ENCODE data around the gene RAPGEF1. TPM values are rescaled to one million over a fixed set of nuclear protein-coding genes. Genes with fewer than 3 reads are reported as not detected.

Gene RAPGEF1
- total and polyA plus RNA-seq, 2 donors (not counting 1 experiment from before 2014, with no cell fraction given): 33.3 to 42.8 TPM

GRCh38 chr9:131695836-131696460, 43.9 kb downstream of the RAPGEF1 start:
- TF ChIP-seq, protein P1, sequence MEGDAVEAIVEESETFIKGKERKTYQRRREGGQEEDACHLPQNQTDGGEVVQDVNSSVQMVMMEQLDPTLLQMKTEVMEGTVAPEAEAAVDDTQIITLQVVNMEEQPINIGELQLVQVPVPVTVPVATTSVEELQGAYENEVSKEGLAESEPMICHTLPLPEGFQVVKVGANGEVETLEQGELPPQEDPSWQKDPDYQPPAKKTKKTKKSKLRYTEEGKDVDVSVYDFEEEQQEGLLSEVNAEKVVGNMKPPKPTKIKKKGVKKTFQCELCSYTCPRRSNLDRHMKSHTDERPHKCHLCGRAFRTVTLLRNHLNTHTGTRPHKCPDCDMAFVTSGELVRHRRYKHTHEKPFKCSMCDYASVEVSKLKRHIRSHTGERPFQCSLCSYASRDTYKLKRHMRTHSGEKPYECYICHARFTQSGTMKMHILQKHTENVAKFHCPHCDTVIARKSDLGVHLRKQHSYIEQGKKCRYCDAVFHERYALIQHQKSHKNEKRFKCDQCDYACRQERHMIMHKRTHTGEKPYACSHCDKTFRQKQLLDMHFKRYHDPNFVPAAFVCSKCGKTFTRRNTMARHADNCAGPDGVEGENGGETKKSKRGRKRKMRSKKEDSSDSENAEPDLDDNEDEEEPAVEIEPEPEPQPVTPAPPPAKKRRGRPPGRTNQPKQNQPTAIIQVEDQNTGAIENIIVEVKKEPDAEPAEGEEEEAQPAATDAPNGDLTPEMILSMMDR (conservative IDR thresholded peaks at IDR 0.05 in 1 of 2, IDR thresholded peaks at IDR 0.05 in 1 of 2; ENCODE audit: low read depth in 1 of 2, low read length in 2 of 2): no peak
- no peak for TF ChIP-seq EZH2 (IDR thresholded peaks at IDR 0.05; ENCODE audit: low read length, missing control alignments)
- DNase-seq (ENCODE audit: low read depth in 2 of 2): no peak
- Histone ChIP-seq H3K4me3 (replicated peaks in 1 of 4; ENCODE audit: control extremely low read depth in 1 of 4, insufficient read depth in 1 of 4, low read depth in 3 of 4, low read length in 4 of 4) (no peak overlapping the region), H3K4me2 (ENCODE audit: extremely low read depth, insufficient read depth, low read length) (no peak overlapping the region), H3K9ac (ENCODE audit: insufficient read depth, low read length) (no peak overlapping the region), H3K9me3 (ENCODE audit: control insufficient read depth, insufficient read depth, low read depth, low read length) (no peaks in the 10 kb centered on the region), H3K27me3 (ENCODE audit: control insufficient read depth, insufficient read depth, low read length) (no peaks in the 10 kb centered on the region), H2AFZ (ENCODE audit: low read length) (no peak overlapping the region), H4K20me1 (ENCODE audit: control insufficient read depth, extremely low read depth, insufficient read depth, low read length) (no peaks in the 10 kb centered on the region), H3K27ac (ENCODE audit: insufficient read depth, low read length) (no peak overlapping the region), H3K79me2 (ENCODE audit: control insufficient read depth, insufficient read depth, low read length) (peaks cover 11% of the 10 kb centered on the region), H3K4me1 (ENCODE audit: control insufficient read depth, extremely low read depth, insufficient read depth, low read length) (peaks cover 6% of the 10 kb centered on the region), H3K36me3 (ENCODE audit: control insufficient read depth, insufficient read depth, low read length) (no peaks in the 10 kb centered on the region)

DNA sequence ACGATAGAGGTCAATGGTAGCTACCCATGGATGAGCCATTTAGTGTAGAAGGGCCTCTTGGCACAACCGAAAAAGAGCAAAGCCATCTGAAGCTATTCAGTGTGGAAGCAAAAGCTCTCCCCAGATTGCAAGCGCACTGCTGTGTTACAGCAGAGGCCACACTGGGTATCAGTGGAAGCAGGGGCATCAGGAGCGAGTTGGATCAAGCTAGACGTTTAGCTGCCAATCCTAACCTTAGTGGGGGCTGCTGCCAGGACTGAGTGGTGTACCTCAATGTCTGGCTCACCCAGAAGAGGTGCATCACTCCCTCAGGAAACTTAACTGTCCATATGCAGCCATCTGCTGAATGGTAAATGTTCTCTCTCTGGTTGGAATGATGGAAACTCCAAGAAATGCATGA, 44.5 kb downstream of the RAPGEF1 start:
- no peaks in the 10 kb centered on the region for H3K36me3 ChIP-seq (ENCODE audit: control insufficient read depth, insufficient read depth, low read length)
- no peak overlapping the region for H3K27ac ChIP-seq (ENCODE audit: insufficient read depth, low read length)
- no peak for DNase-seq (ENCODE audit: low read depth in 2 of 2)
- H3K4me2 ChIP-seq (ENCODE audit: extremely low read depth, insufficient read depth, low read length): no peak overlapping the region
- no peaks in the 10 kb centered on the region for H3K9me3 ChIP-seq (ENCODE audit: control insufficient read depth, insufficient read depth, low read depth, low read length)
- H4K20me1 ChIP-seq (ENCODE audit: control insufficient read depth, extremely low read depth, insufficient read depth, low read length): no peaks in the 10 kb centered on the region
- H2AFZ ChIP-seq (ENCODE audit: low read length): no peak overlapping the region
- no peaks in the 10 kb centered on the region for H3K27me3 ChIP-seq (ENCODE audit: control insufficient read depth, insufficient read depth, low read length)
- H3K79me2 ChIP-seq (ENCODE audit: control insufficient read depth, insufficient read depth, low read length): peaks cover 11% of the 10 kb centered on the region
- no peak overlapping the region for H3K9ac ChIP-seq (ENCODE audit: insufficient read depth, low read length)
- TF ChIP-seq EZH2 (IDR thresholded peaks at IDR 0.05; ENCODE audit: low read length, missing control alignments): no peak
- TF ChIP-seq, protein P1 (conservative IDR thresholded peaks at IDR 0.05 in 1 of 2, IDR thresholded peaks at IDR 0.05 in 1 of 2; ENCODE audit: low read depth in 1 of 2, low read length in 2 of 2): no peak
- H3K4me3 ChIP-seq (replicated peaks in 1 of 4; ENCODE audit: control extremely low read depth in 1 of 4, insufficient read depth in 1 of 4, low read depth in 3 of 4, low read length in 4 of 4): no peak overlapping the region
- H3K4me1 ChIP-seq (ENCODE audit: control insufficient read depth, extremely low read depth, insufficient read depth, low read length): peaks cover 6% of the 10 kb centered on the region

DNA sequence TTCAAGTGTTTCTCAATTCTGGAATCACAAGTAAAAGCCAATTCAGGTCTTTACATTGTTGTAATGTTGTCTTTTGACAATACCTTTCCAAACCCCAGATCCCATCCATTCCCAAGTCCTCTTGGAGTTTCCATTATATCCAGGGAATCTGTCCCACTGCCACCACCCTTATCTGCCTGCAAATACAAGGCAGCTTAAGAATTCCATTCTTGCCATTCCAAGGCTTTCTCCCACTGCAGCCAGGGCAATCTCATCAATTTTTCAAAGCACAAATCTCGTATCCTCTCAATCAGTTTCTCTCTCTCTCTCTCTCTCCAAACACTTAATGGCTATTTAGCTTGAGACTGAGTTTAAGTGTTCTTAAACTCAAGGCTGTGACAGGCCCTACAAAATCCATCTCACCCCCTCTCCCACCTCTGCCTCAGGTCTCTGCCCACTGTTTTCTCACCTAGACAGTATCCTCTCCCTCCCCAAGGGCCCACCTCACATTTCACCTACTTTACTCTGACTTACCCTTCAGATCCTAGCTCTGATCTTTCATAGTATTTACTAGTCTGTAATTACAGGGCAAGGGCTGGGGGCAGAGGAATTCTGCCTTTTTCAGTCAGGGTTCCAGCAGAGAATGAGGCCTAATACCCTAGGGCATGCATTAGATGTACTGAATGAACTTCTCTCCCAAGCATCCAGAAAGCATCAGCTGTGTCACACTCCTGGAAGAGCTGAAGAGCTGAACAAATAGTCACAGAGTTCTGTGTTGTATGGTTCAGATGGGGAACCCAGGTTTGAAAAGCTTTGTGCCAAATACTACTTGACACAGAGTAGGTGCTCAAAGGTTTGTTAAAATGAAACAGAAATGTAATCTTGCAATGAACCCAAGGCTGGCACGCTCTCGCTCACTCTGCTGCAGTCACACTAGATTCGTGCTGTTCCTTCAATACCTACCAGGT, 46.0 kb downstream of the RAPGEF1 start:
- no peak for DNase-seq (ENCODE audit: low read depth in 2 of 2)
- no peak overlapping the region for H2AFZ ChIP-seq (ENCODE audit: low read length)
- H3K27ac ChIP-seq (ENCODE audit: insufficient read depth, low read length): no peak overlapping the region
- no peaks in the 10 kb centered on the region for H4K20me1 ChIP-seq (ENCODE audit: control insufficient read depth, extremely low read depth, insufficient read depth, low read length)
- H3K9ac ChIP-seq (ENCODE audit: insufficient read depth, low read length): no peak overlapping the region
- H3K4me3 ChIP-seq (replicated peaks in 1 of 4; ENCODE audit: control extremely low read depth in 1 of 4, insufficient read depth in 1 of 4, low read depth in 3 of 4, low read length in 4 of 4): no peak overlapping the region
- H3K36me3 ChIP-seq (ENCODE audit: control insufficient read depth, insufficient read depth, low read length): no peaks in the 10 kb centered on the region
- H3K27me3 ChIP-seq (ENCODE audit: control insufficient read depth, insufficient read depth, low read length): no peaks in the 10 kb centered on the region
- TF ChIP-seq, protein P1 (conservative IDR thresholded peaks at IDR 0.05 in 1 of 2, IDR thresholded peaks at IDR 0.05 in 1 of 2; ENCODE audit: low read depth in 1 of 2, low read length in 2 of 2): no peak
- no peak for TF ChIP-seq EZH2 (IDR thresholded peaks at IDR 0.05; ENCODE audit: low read length, missing control alignments)
- H3K79me2 ChIP-seq (ENCODE audit: control insufficient read depth, insufficient read depth, low read length): peaks cover 9% of the 10 kb centered on the region
- peaks cover 6% of the 10 kb centered on the region for H3K4me1 ChIP-seq (ENCODE audit: control insufficient read depth, extremely low read depth, insufficient read depth, low read length)
- no peaks in the 10 kb centered on the region for H3K9me3 ChIP-seq (ENCODE audit: control insufficient read depth, insufficient read depth, low read depth, low read length)
- H3K4me2 ChIP-seq (ENCODE audit: extremely low read depth, insufficient read depth, low read length): no peak overlapping the region

Measured in fibroblast of lung (primary cell).